IPS-18c (cell line): Measurements from ENCODE around the gene EPHA1.

Source experiments
- H3K4me3 ChIP-seq: 2 replicates; pipeline ENCODE4 v1.7.0; 2013; ENCODE audit warnings: low read depth, mild to moderate bottlenecking, low read length, moderate library complexity; ENCODE audit not compliant: insufficient read depth
- H3K9me3 ChIP-seq: one replicate; pipeline ENCODE4 v1.6.1; 2013; ENCODE audit warnings: mild to moderate bottlenecking, low read length, moderate library complexity; ENCODE audit not compliant: control insufficient read depth, insufficient read depth

Gene EPHA1

GRCh38 chr7:143408686-143409561 lies at the start of gene EPHA1:
EPHA1 (minus strand) TSS chr7:143408856; CDS start chr7:143408805, 51 bp downstream.
- H3K4me3 ChIP-seq = peak within 1 kb of the TSS; percentile 74
- no peaks in the 10 kb centered on the region for H3K9me3 ChIP-seq

GRCh38 chr7:143458263-143458662 lies 49.6 kb upstream of the EPHA1 start:
- Histone ChIP-seq H3K9me3 (peaks cover 2% of the 10 kb centered on the region), H3K4me3 (no peak overlapping the region)

- Histone ChIP-seq H3K4me3 (no peak overlapping the region), H3K9me3 (no peaks in the 10 kb centered on the region)
Measured at GRCh38 chr7:143456992-143457793, 48.5 kb upstream of the EPHA1 start.

- Histone ChIP-seq H3K9me3 (no peaks in the 10 kb centered on the region), H3K4me3 (no peak overlapping the region)
Measured at GRCh38 chr7:143455942-143456341, 47.3 kb upstream of the EPHA1 start.

- Histone ChIP-seq H3K9me3 (no peaks in the 10 kb centered on the region), H3K4me3 (no peak overlapping the region)
Measured at GRCh38 chr7:143455491-143455890, 46.8 kb upstream of the EPHA1 start.

- Histone ChIP-seq H3K9me3 (no peaks in the 10 kb centered on the region), H3K4me3 (no peak overlapping the region)
Measured at GRCh38 chr7:143454091-143454680, 45.5 kb upstream of the EPHA1 start.

GRCh38 chr7:143452495-143452894 lies 43.8 kb upstream of the EPHA1 start:
- H3K4me3 ChIP-seq = no peak overlapping the region
- H3K9me3 ChIP-seq = no peaks in the 10 kb centered on the region

GRCh38 chr7:143451746-143452145 lies 43.1 kb upstream of the EPHA1 start:
- Histone ChIP-seq H3K9me3 (no peaks in the 10 kb centered on the region), H3K4me3 (no peak overlapping the region)

GRCh38 chr7:143451122-143451521 lies 42.5 kb upstream of the EPHA1 start:
- H3K9me3 ChIP-seq = no peaks in the 10 kb centered on the region
- H3K4me3 ChIP-seq = no peak overlapping the region

GRCh38 chr7:143449793-143450192 lies 41.1 kb upstream of the EPHA1 start:
- Histone ChIP-seq H3K9me3 (no peaks in the 10 kb centered on the region), H3K4me3 (no peak overlapping the region)

- no peak overlapping the region for H3K4me3 ChIP-seq
Measured at GRCh38 chr7:143448429-143448828, 39.8 kb upstream of the EPHA1 start.

GRCh38 chr7:143447466-143447865 lies 38.8 kb upstream of the EPHA1 start:
- Histone ChIP-seq H3K4me3 (no peak overlapping the region), H3K9me3 (no peaks in the 10 kb centered on the region)

More at GRCh38 chr7:143448429-143448828, 39.8 kb upstream of the EPHA1 start:
- no peaks in the 10 kb centered on the region for H3K9me3 ChIP-seq

- H3K9me3 ChIP-seq = no peaks in the 10 kb centered on the region
- H3K4me3 ChIP-seq = no peak overlapping the region
Measured at GRCh38 chr7:143444785-143445184, 36.1 kb upstream of the EPHA1 start.

GRCh38 chr7:143444063-143444782 lies 35.6 kb upstream of the EPHA1 start:
- H3K4me3 ChIP-seq = no peak overlapping the region
- no peaks in the 10 kb centered on the region for H3K9me3 ChIP-seq

GRCh38 chr7:143443153-143443552 lies 34.5 kb upstream of the EPHA1 start, which contains the start of gene TAS2R60:
TAS2R60 (plus strand) TSS chr7:143443453; CDS start chr7:143443453, 0 bp downstream.
- Histone ChIP-seq H3K9me3 (no peaks in the 10 kb centered on the region), H3K4me3 (no peak within 1 kb of the TSS)

- no peaks in the 10 kb centered on the region for H3K9me3 ChIP-seq
- H3K4me3 ChIP-seq = no peak overlapping the region
Measured at GRCh38 chr7:143439866-143440265, 31.2 kb upstream of the EPHA1 start.

- no peaks in the 10 kb centered on the region for H3K9me3 ChIP-seq
Measured at GRCh38 chr7:143437578-143437977, 28.9 kb upstream of the EPHA1 start.

More at GRCh38 chr7:143437578-143437977, 28.9 kb upstream of the EPHA1 start:
- no peak overlapping the region for H3K4me3 ChIP-seq
